Brain microvascular endothelial cell (primary cell): ENCODE data around the gene PRPF40A.

Source experiments
- DNase-seq: peaks from one replicate; pipeline ENCODE4 v3.0.0-alpha.2; 2020
- H3K27ac ChIP-seq: fragments of 250-450 bp; sonication (Bioruptor Pico); 2 replicates; pipeline ENCODE4 v1.5.1; 2020; ENCODE audit warnings: mild to moderate bottlenecking, moderate library complexity
- H3K27me3 ChIP-seq: fragments of 250-450 bp; sonication (Bioruptor Pico); replicated peaks from 2 replicates; pipeline ENCODE4 v1.5.1; 2020; ENCODE audit warnings: mild to moderate bottlenecking
- H3K36me3 ChIP-seq: fragments of 250-450 bp; sonication (Bioruptor Pico); replicated peaks from 2 replicates; pipeline ENCODE4 v1.5.1; 2020; ENCODE audit warnings: mild to moderate bottlenecking
- H3K4me3 ChIP-seq: 2 replicates; pipeline ENCODE4 v1.5.1; 2011; ENCODE audit warnings: low read depth, mild to moderate bottlenecking, control low read depth, low read length, moderate library complexity
- in situ Hi-C: cut with HindIII; loops from 2 replicates; pipeline ENCODE4 v1.10.0; 2017; ENCODE audit warnings: low sequenced_read_pairs, low pct_ligation_motif_present
- TF ChIP-seq, protein P1 (sequence below): IDR thresholded peaks from 2 replicates; pipeline ENCODE4 v1.5.1; 2011; ENCODE audit warnings: low read depth, mild to moderate bottlenecking, moderate library complexity, low read length, control low read depth, inconsistent platforms; ENCODE audit errors: missing control alignments

Gene PRPF40A

DNA sequence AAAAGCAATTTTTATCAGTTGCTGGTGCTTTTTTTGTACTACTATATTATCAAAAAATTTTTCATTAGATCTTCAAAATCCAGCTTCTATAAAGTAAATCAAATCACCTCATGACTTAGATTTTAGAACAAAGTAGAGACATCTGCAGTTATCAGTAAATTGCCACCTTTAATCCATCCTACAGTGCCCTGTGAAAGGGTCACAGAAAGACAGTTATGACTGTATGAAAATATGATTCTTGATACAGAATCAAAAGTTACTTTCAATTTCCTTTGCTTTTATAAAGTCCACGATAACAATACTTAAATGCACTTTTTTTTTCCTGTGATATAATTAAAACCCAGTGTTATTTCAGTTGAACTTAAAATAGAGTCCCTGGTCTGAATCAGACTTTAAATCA lies 61.4 kb downstream of the PRPF40A start:
- no peak overlapping the region for H3K4me3 ChIP-seq
- DNase-seq: no peak
- peaks cover 53% of the 10 kb centered on the region for H3K36me3 ChIP-seq
- H3K27ac ChIP-seq: no peak overlapping the region
- H3K27me3 ChIP-seq: no peaks in the 10 kb centered on the region
- TF ChIP-seq, protein P1, sequence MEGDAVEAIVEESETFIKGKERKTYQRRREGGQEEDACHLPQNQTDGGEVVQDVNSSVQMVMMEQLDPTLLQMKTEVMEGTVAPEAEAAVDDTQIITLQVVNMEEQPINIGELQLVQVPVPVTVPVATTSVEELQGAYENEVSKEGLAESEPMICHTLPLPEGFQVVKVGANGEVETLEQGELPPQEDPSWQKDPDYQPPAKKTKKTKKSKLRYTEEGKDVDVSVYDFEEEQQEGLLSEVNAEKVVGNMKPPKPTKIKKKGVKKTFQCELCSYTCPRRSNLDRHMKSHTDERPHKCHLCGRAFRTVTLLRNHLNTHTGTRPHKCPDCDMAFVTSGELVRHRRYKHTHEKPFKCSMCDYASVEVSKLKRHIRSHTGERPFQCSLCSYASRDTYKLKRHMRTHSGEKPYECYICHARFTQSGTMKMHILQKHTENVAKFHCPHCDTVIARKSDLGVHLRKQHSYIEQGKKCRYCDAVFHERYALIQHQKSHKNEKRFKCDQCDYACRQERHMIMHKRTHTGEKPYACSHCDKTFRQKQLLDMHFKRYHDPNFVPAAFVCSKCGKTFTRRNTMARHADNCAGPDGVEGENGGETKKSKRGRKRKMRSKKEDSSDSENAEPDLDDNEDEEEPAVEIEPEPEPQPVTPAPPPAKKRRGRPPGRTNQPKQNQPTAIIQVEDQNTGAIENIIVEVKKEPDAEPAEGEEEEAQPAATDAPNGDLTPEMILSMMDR: no peak
- in situ Hi-C loops: no loop called here

DNA sequence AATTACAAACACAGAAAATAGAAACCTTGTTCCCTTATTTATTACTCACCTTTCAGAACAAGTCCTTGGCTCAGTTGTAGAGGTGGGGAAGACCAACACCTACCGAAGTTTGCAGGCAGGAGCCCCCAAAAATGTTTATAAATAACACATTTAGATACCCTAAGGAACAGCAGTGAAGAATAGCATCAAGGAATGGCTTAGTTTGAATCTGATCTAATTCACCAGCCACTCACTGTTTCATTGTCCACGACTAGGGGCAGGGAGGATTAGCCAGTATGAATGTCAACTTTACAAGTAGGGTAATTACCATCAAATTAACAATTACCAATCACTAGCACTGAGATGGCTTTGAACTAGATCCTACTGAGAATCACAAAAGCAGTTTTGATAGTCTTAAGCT lies 65.4 kb downstream of the PRPF40A start:
- Histone ChIP-seq H3K36me3 (peaks cover 21% of the 10 kb centered on the region), H3K27ac (no peak overlapping the region)

DNA sequence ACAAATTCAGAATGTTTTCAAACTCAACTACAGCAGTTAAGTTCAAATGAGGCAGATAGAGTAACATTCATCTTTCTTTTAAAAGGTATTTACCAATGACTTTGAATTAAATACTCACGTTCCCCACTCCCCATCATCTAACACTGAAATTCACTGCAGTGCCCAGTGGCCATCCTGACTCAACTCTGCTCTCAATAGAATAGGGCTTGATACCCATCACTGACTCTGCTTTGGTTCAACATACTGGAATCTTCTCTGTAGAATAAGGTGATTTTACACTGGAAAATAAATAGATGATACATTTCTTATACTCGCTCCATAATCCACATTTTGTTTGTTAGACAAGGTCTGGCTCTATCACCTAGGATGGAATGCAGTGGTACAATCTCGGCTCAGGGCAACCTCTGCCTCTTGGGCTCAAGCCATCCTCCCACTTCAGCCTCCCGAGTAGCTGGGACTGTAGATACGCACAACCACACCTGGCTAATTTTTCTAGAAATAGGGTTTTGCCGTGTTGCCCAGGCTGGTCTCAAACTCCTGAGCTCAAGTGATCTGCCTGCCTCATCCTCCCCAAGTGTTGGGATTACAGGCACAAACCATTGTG lies 66.4 kb downstream of the PRPF40A start:
- DNase-seq: no peak
- no peaks in the 10 kb centered on the region for H3K27me3 ChIP-seq
- H3K27ac ChIP-seq: no peak overlapping the region
- in situ Hi-C loops: no loop called here
- H3K4me3 ChIP-seq: no peak overlapping the region
- peaks cover 11% of the 10 kb centered on the region for H3K36me3 ChIP-seq
- TF ChIP-seq, protein P1: no peak

More for the DNA sequence above, 65.4 kb downstream of the PRPF40A start:
- in situ Hi-C loops: no loop called here
- DNase-seq: no peak
- H3K4me3 ChIP-seq: no peak overlapping the region
- H3K27me3 ChIP-seq: no peaks in the 10 kb centered on the region
- TF ChIP-seq, protein P1: no peak

DNA sequence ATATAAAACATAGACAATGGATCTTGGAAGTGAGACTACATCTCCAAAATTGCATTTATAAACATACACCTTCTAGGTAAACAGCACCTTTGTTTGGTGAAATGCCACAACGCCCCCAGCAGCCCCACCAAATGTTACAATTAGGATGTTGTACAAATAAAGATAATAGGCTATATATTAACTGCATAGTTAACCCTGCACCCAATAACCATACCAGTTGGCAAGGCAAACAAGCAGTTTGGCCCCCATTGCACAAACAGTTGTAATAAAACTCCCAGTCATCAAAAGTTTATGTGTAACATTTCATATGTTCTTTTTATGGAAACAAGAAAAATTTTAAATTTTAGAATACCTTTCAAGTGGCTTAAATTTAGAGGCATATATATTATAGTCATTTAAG lies 67.3 kb downstream of the PRPF40A start:
- TF ChIP-seq, protein P1: no peak
- Histone ChIP-seq H3K27me3 (no peaks in the 10 kb centered on the region), H3K27ac (no peak overlapping the region), H3K36me3 (peaks cover 14% of the 10 kb centered on the region), H3K4me3 (no peak overlapping the region)
- in situ Hi-C loops: loop anchor here (25.0 kb wide), 1 partner anchor 463 kb away; the partner anchor contains the start of gene STAM2
- no peak for DNase-seq

DNA sequence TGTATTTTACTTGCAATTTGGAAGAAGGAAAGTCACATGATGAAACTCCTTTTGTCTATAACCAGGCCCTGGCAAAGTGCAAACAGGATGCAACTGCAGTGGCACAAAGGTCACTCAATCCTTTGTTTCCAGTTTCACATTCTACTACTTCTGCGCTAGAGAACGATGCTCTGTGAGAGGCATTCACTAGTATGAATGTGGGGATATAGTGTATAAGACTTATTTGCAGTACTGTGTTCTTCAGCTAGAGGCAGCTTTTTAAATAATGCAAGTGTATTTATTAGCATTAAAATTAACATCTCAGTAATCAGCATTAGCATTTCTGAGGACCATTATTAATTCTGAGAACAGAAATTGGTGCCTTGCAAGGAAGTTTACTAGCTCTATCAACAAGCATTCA lies 68.9 kb downstream of the PRPF40A start:
- H3K36me3 ChIP-seq: peaks cover 18% of the 10 kb centered on the region
- no peaks in the 10 kb centered on the region for H3K27me3 ChIP-seq
- no peak for DNase-seq
- no peak overlapping the region for H3K4me3 ChIP-seq
- H3K27ac ChIP-seq: no peak overlapping the region
- TF ChIP-seq, protein P1: peak; percentile 23
- in situ Hi-C loops: loop anchor here (25.0 kb wide), 1 partner anchor 461 kb away; the partner anchor contains the start of gene STAM2

DNA sequence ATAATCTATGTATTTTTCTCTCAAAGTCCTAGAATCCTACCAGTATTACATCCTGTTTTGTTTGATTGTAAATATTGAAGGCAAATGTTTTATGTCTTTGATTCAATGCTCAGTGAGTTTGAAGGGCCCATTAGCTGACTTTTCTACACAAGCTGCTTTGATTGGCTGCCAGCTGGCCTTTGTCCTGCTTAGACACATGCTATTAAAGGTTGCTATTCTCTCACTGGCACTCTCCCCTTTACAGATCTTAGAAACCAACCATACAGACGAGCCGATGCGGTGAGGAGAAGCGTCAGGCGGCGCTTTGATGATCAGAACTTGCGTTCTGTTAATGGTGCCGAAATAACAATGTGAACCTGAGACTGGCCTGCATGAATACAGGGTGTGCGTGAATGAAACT lies 69.7 kb downstream of the PRPF40A start:
- Histone ChIP-seq H3K27ac (no peak overlapping the region), H3K27me3 (no peaks in the 10 kb centered on the region), H3K36me3 (peaks cover 20% of the 10 kb centered on the region), H3K4me3 (no peak overlapping the region)
- TF ChIP-seq, protein P1: no peak
- in situ Hi-C loops: loop anchor here (25.0 kb wide), 1 partner anchor 460 kb away; the partner anchor contains the start of gene STAM2
- no peak for DNase-seq
